HEK293 (cell line): ENCODE data around the gene SLC48A1.

Source experiments
- GFI1B ChIP-seq: fragments of 450-650 bp; formaldehyde crosslinking; IDR thresholded peaks from 2 replicates; pipeline ENCODE4 v1.5.1; 2016; ENCODE audit warnings: missing biosample characterization, missing genetic modification characterization
- HOXA7 ChIP-seq: sonication (generic); formaldehyde crosslinking; IDR thresholded peaks from 2 replicates; pipeline ENCODE4 v1.8.1; 2022; ENCODE audit warnings: missing genetic modification reagents, borderline replicate concordance
- HOXD13 ChIP-seq: sonication (generic); formaldehyde crosslinking; IDR thresholded peaks from 2 replicates; pipeline ENCODE4 v1.8.0; 2022; ENCODE audit warnings: missing genetic modification reagents, borderline replicate concordance
- IKZF3 ChIP-seq: fragments of 450-650 bp; IDR thresholded peaks from 2 replicates; pipeline ENCODE4 v1.5.0; 2018; ENCODE audit warnings: missing biosample characterization, mild to moderate bottlenecking, missing genetic modification characterization, moderate library complexity
- KLF8 ChIP-seq: fragments of 450-650 bp; formaldehyde crosslinking; IDR thresholded peaks from 2 replicates; pipeline ENCODE4 v1.5.1; 2016; ENCODE audit warnings: missing biosample characterization, missing genetic modification characterization
- OVOL3 ChIP-seq: fragments of 450-650 bp; formaldehyde crosslinking; IDR thresholded peaks from 2 replicates; pipeline ENCODE4 v1.5.1; 2016; ENCODE audit warnings: missing biosample characterization, missing genetic modification characterization
- PATZ1 ChIP-seq: fragments of 450-650 bp; formaldehyde crosslinking; IDR thresholded peaks from 2 replicates; pipeline ENCODE4 v1.5.1; 2016; ENCODE audit warnings: missing biosample characterization, missing genetic modification characterization
- SETDB1 ChIP-seq: IDR thresholded peaks from one replicate; pipeline ENCODE4 v1.6.1; 2017; ENCODE audit warnings: mild to moderate bottlenecking, low read length, moderate library complexity, mixed read lengths; ENCODE audit not compliant: insufficient read length
- TCF7L2 ChIP-seq: IDR thresholded peaks from 2 replicates; pipeline ENCODE4 v1.6.1; 2011; ENCODE audit warnings: low read depth, mild to moderate bottlenecking, inconsistent platforms, low read length, moderate library complexity, borderline replicate concordance
- TRIM28 ChIP-seq: IDR thresholded peaks from 2 replicates; pipeline ENCODE4 v1.6.1; 2011; ENCODE audit warnings: low read length, control low read depth, borderline replicate concordance
- ZBTB20 ChIP-seq: fragments of 450-650 bp; formaldehyde crosslinking; IDR thresholded peaks from 2 replicates; pipeline ENCODE4 v1.5.1; 2016; ENCODE audit warnings: missing biosample characterization, missing genetic modification characterization
- ZBTB26 ChIP-seq: fragments of 450-650 bp; formaldehyde crosslinking; optimal IDR thresholded peaks from 2 replicates; pipeline ENCODE3; 2016; ENCODE audit warnings: missing biosample characterization, mild to moderate bottlenecking, missing genetic modification characterization
- ZBTB44 ChIP-seq: fragments of 450-650 bp; IDR thresholded peaks from 2 replicates; pipeline ENCODE4 v1.5.1; 2018; ENCODE audit warnings: missing biosample characterization, mild to moderate bottlenecking, missing genetic modification characterization
- ZFP41 ChIP-seq: fragments of 450-650 bp; formaldehyde crosslinking; IDR thresholded peaks from 2 replicates; pipeline ENCODE4 v1.5.1; 2016; ENCODE audit warnings: missing biosample characterization, missing genetic modification characterization, borderline replicate concordance
- ZNF169 ChIP-seq: fragments of 450-650 bp; formaldehyde crosslinking; IDR thresholded peaks from 2 replicates; pipeline ENCODE4 v1.5.1; 2016; ENCODE audit warnings: missing biosample characterization, missing genetic modification characterization
- ZNF174 ChIP-seq: fragments of 450-650 bp; formaldehyde crosslinking; IDR thresholded peaks from 2 replicates; pipeline ENCODE4 v1.5.0; 2017; ENCODE audit warnings: missing biosample characterization, mild to moderate bottlenecking, missing genetic modification characterization
- ZNF175 ChIP-seq: fragments of 450-650 bp; formaldehyde crosslinking; IDR thresholded peaks from 2 replicates; pipeline ENCODE4 v1.5.1; 2016; ENCODE audit warnings: missing biosample characterization, missing genetic modification characterization
- ZNF184 ChIP-seq: fragments of 450-650 bp; IDR thresholded peaks from 2 replicates; pipeline ENCODE4 v1.5.1; 2018; ENCODE audit warnings: missing biosample characterization, mild to moderate bottlenecking, missing genetic modification characterization
- ZNF2 ChIP-seq: fragments of 450-650 bp; formaldehyde crosslinking; IDR thresholded peaks from 2 replicates; pipeline ENCODE4 v1.5.1; 2016; ENCODE audit warnings: missing biosample characterization, missing genetic modification characterization
- ZNF211 ChIP-seq: fragments of 450-650 bp; formaldehyde crosslinking; IDR thresholded peaks from 2 replicates; pipeline ENCODE4 v1.5.1; 2016; ENCODE audit warnings: low read depth, missing biosample characterization, missing genetic modification characterization
- ZNF223 ChIP-seq: fragments of 450-650 bp; formaldehyde crosslinking; IDR thresholded peaks from 2 replicates; pipeline ENCODE4 v1.5.1; 2016; ENCODE audit warnings: missing biosample characterization, missing genetic modification characterization
- ZNF354C ChIP-seq: fragments of 450-650 bp; formaldehyde crosslinking; IDR thresholded peaks from 2 replicates; pipeline ENCODE4 v1.5.1; 2016; ENCODE audit warnings: missing biosample characterization, missing genetic modification characterization, low read depth, borderline replicate concordance
- ZNF398 ChIP-seq: fragments of 450-650 bp; formaldehyde crosslinking; IDR thresholded peaks from 2 replicates; pipeline ENCODE4 v1.5.1; 2017; ENCODE audit warnings: missing biosample characterization, missing genetic modification characterization
- ZNF48 ChIP-seq: fragments of 450-650 bp; formaldehyde crosslinking; IDR thresholded peaks from 2 replicates; pipeline ENCODE4 v1.5.1; 2016; ENCODE audit warnings: missing biosample characterization, missing genetic modification characterization
- ZNF654 ChIP-seq: fragments of 450-650 bp; formaldehyde crosslinking; IDR thresholded peaks from 2 replicates; pipeline ENCODE4 v1.5.1; 2016; ENCODE audit warnings: low read depth, missing biosample characterization, missing genetic modification characterization
- ZNF658 ChIP-seq: fragments of 450-650 bp; formaldehyde crosslinking; IDR thresholded peaks from 2 replicates; pipeline ENCODE4; 2016; ENCODE audit warnings: missing biosample characterization, missing genetic modification characterization
- ZNF677 ChIP-seq: fragments of 450-650 bp; IDR thresholded peaks from 2 replicates; pipeline ENCODE4 v1.5.0; 2018; ENCODE audit warnings: missing biosample characterization, mild to moderate bottlenecking, missing genetic modification characterization, moderate library complexity
- ZNF792 ChIP-seq: fragments of 450-650 bp; formaldehyde crosslinking; IDR thresholded peaks from 2 replicates; pipeline ENCODE4 v1.5.1; 2016; ENCODE audit warnings: missing biosample characterization, missing genetic modification characterization
- ZNF843 ChIP-seq: fragments of 450-650 bp; formaldehyde crosslinking; IDR thresholded peaks from 2 replicates; pipeline ENCODE4 v1.5.1; 2016; ENCODE audit warnings: missing biosample characterization, missing genetic modification characterization
- ZSCAN5A ChIP-seq: fragments of 450-650 bp; formaldehyde crosslinking; IDR thresholded peaks from 2 replicates; pipeline ENCODE4 v1.5.1; 2016; ENCODE audit warnings: missing biosample characterization, missing genetic modification characterization

The SLC48A1 gene

GRCh38 chr12:47758834-47759690 lies 14.0 kb upstream of the SLC48A1 start, which contains the start of gene RAPGEF3 (continued):
- TF ChIP-seq ZNF792 (tag by site-specific recombination) (no peak), ZNF184 (tag by site-specific recombination) (no peak), ZBTB44 (tag by site-specific recombination) (no peak), ZNF174 (no peak), SETDB1 (no peak), TCF7L2 (no peak), ZBTB20 (tag by site-specific recombination) (peak; percentile 45; the same call in 1 of the 2 replicates), ZNF677 (tag by site-specific recombination) (no peak), ZNF654 (no peak), ZNF211 (no peak), ZNF843 (tag by site-specific recombination) (0 out of 2 replicates have a peak, but pooled peaks have one; percentile 24), GFI1B (no peak), ZNF354C (tag by site-specific recombination) (no peak), TRIM28 (no peak), OVOL3 (tag by site-specific recombination) (no peak), HOXA7 (CRISPR knock-in tag) (no peak), ZNF398 (peak; percentile 85), ZNF223 (tag by site-specific recombination) (no peak), ZSCAN5A (tag by site-specific recombination) (no peak), PATZ1 (tag by site-specific recombination) (peak; percentile 83; the same call in 1 of the 2 replicates), HOXD13 (CRISPR knock-in tag) (no peak), IKZF3 (tag by site-specific recombination) (peak; percentile 84), ZNF169 (tag by site-specific recombination) (no peak), ZNF175 (tag by site-specific recombination) (no peak), ZNF48 (no peak), ZFP41 (tag by site-specific recombination) (no peak), KLF8 (tag by site-specific recombination) (peak; percentile 78; the same call in 1 of the 2 replicates), ZNF2 (tag by site-specific recombination) (peak; percentile 40; the same call in 1 of the 2 replicates), ZBTB26 (tag by site-specific recombination) (peak; percentile 21), ZNF658 (tag by site-specific recombination) (no peak)
